ENCODE data around the gene ATP8B1. TPM values are rescaled to one million over a fixed set of nuclear protein-coding genes. Genes with fewer than 3 reads are reported as not detected.

Gene ATP8B1
- polyA plus RNA-seq, 3 donors: 0.02 to 0.11 (median 0.03) TPM

GRCh38 chr18:57630002-57630753 lies 172.9 kb downstream of the ATP8B1 start:
- H3K27ac ChIP-seq (ENCODE audit: low read depth in 1 of 2, low read length in 2 of 2): peak overlapping the region; percentile 78 to 90
- WGBS (ENCODE audit: insufficient coverage): 6% methylated on average over 39 of the region's 52 CpGs
- Mint-ChIP-seq H3K36me3 (peaks cover 0 to 3% of the 10 kb centered on the region in 2 donors), H3K4me1 (peaks cover 18% of the 10 kb centered on the region), H3K27me3 (ENCODE audit: low read depth in 3 of 3) (no peaks in the 10 kb centered on the region), H3K9me3 (no peaks in the 10 kb centered on the region), H3K27ac (peak overlapping the region; percentile 93 to 99 (median 95)), H3K4me3 (peak overlapping the region; percentile 89 to 98)
- H3K4me2 ChIP-seq (replicated peaks; ENCODE audit: extremely low read depth, low read length, poor library complexity, severe bottlenecking): peak overlapping the region; percentile 81
- H3K27me3 ChIP-seq (ENCODE audit: control insufficient read depth in 2 of 2, insufficient read depth in 2 of 2, low read length in 2 of 2): no peaks in the 10 kb centered on the region
- peaks cover 16 to 21% of the 10 kb centered on the region in 2 donors for H3K4me1 ChIP-seq (ENCODE audit: control insufficient read depth in 1 of 2, insufficient read depth in 2 of 2, low read length in 2 of 2)
- no peaks in the 10 kb centered on the region for H4K20me1 ChIP-seq (ENCODE audit: insufficient read depth, low read length)
- H3K36me3 ChIP-seq (replicated peaks in 1 of 2; ENCODE audit: control insufficient read depth in 1 of 2, insufficient read depth in 2 of 2, low read length in 2 of 2): no peaks in the 10 kb centered on the region
- peak overlapping the region; percentile 65 to 82 (median 79) for H3K4me3 ChIP-seq (replicated peaks in 1 of 3; ENCODE audit: low read depth in 2 of 3, low read length in 3 of 3)
- intact Hi-C loops (cut with micrococcal nuclease): loop anchor here in 1 of 2 donors (2.0 kb wide), 1 partner anchor 39 kb away; no protein-coding TSS in a partner anchor
- peak; percentile 92 to 97 (median 95) for DNase-seq
- H3K79me2 ChIP-seq (ENCODE audit: insufficient read depth, low read length): peaks cover 15% of the 10 kb centered on the region
- no peaks in the 10 kb centered on the region for H3K9me3 ChIP-seq (replicated peaks in 1 of 2; ENCODE audit: control insufficient read depth in 1 of 2, insufficient read depth in 1 of 2, low read length in 2 of 2)
- TF ChIP-seq, protein P1, sequence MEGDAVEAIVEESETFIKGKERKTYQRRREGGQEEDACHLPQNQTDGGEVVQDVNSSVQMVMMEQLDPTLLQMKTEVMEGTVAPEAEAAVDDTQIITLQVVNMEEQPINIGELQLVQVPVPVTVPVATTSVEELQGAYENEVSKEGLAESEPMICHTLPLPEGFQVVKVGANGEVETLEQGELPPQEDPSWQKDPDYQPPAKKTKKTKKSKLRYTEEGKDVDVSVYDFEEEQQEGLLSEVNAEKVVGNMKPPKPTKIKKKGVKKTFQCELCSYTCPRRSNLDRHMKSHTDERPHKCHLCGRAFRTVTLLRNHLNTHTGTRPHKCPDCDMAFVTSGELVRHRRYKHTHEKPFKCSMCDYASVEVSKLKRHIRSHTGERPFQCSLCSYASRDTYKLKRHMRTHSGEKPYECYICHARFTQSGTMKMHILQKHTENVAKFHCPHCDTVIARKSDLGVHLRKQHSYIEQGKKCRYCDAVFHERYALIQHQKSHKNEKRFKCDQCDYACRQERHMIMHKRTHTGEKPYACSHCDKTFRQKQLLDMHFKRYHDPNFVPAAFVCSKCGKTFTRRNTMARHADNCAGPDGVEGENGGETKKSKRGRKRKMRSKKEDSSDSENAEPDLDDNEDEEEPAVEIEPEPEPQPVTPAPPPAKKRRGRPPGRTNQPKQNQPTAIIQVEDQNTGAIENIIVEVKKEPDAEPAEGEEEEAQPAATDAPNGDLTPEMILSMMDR (IDR thresholded peaks at IDR 0.05): peak; percentile 78
- peak overlapping the region; percentile 95 for H2AFZ ChIP-seq (ENCODE audit: insufficient read depth, low read depth, low read length, poor library complexity, severe bottlenecking)
- peak overlapping the region; percentile 78 for H3K9ac ChIP-seq (ENCODE audit: insufficient read depth, low read length, poor library complexity, severe bottlenecking)

- H2AFZ ChIP-seq (ENCODE audit: insufficient read depth, low read depth, low read length, poor library complexity, severe bottlenecking): peak overlapping the region; percentile 95
- H3K9ac ChIP-seq (ENCODE audit: insufficient read depth, low read length, poor library complexity, severe bottlenecking): no peak overlapping the region
- intact Hi-C loops (cut with micrococcal nuclease): loop anchor here in 1 of 2 donors (10.0 kb wide), 1 partner anchor 995 kb away; the partner anchor contains the start of gene TXNL1
- peak overlapping the region in 2 of 3 experiments; percentile 65 to 82 for H3K4me3 ChIP-seq (replicated peaks in 1 of 3; ENCODE audit: low read depth in 2 of 3, low read length in 3 of 3)
- TF ChIP-seq, protein P1 (IDR thresholded peaks at IDR 0.05): no peak
- peaks cover 16 to 21% of the 10 kb centered on the region in 2 donors for H3K4me1 ChIP-seq (ENCODE audit: control insufficient read depth in 1 of 2, insufficient read depth in 2 of 2, low read length in 2 of 2)
- Mint-ChIP-seq H3K27ac (peak overlapping the region; percentile 11 to 99 (median 95)), H3K4me3 (peak overlapping the region in 1 of 2 donors; percentile 89), H3K36me3 (peaks cover 0 to 3% of the 10 kb centered on the region in 2 donors), H3K27me3 (ENCODE audit: low read depth in 3 of 3) (no peaks in the 10 kb centered on the region), H3K4me1 (peaks cover 18% of the 10 kb centered on the region), H3K9me3 (no peaks in the 10 kb centered on the region)
- peak overlapping the region; percentile 81 for H3K4me2 ChIP-seq (replicated peaks; ENCODE audit: extremely low read depth, low read length, poor library complexity, severe bottlenecking)
- H3K27ac ChIP-seq (ENCODE audit: low read depth in 1 of 2, low read length in 2 of 2): peak overlapping the region in 1 of 2 donors; percentile 90
- no peaks in the 10 kb centered on the region for H3K36me3 ChIP-seq (replicated peaks in 1 of 2; ENCODE audit: control insufficient read depth in 1 of 2, insufficient read depth in 2 of 2, low read length in 2 of 2)
- no peaks in the 10 kb centered on the region for H4K20me1 ChIP-seq (ENCODE audit: insufficient read depth, low read length)
- no peaks in the 10 kb centered on the region for H3K27me3 ChIP-seq (ENCODE audit: control insufficient read depth in 2 of 2, insufficient read depth in 2 of 2, low read length in 2 of 2)
- no peak for DNase-seq
- WGBS (ENCODE audit: insufficient coverage): 99% methylated on average over 8 of the region's 9 CpGs
- no peaks in the 10 kb centered on the region for H3K9me3 ChIP-seq (replicated peaks in 1 of 2; ENCODE audit: control insufficient read depth in 1 of 2, insufficient read depth in 1 of 2, low read length in 2 of 2)
- H3K79me2 ChIP-seq (ENCODE audit: insufficient read depth, low read length): peaks cover 15% of the 10 kb centered on the region
Measured at GRCh38 chr18:57629422-57629821, 173.7 kb downstream of the ATP8B1 start.

Measured in CD14-positive monocyte (primary cell).